WTC11 (cell line): Measurements from ENCODE around the gene SUPT7L. TPM values are rescaled to one million over a fixed set of nuclear protein-coding genes. Genes with fewer than 3 reads are reported as not detected.

ENCODE experiments used
- ATAC-seq: fragments of 200-7000 bp; cut with Tn5 transposase; 2 replicates; pipeline ENCODE4 v1.10.0; 2021; ENCODE audit warnings: mild to moderate bottlenecking, moderate library complexity
- CTCF ChIA-PET: fragments of 300-600 bp; sonication (Branson Sonifier 250); formaldehyde crosslinking; loops from one replicate; lab custom pipeline; 2021; ENCODE audit warnings: antibody characterized with exemption; lab: Charles Lee
- POLR2A ChIA-PET: fragments of 350-600 bp; sonication (Branson Sonifier 250); formaldehyde crosslinking; loops from one replicate; lab custom pipeline; 2021; ENCODE audit warnings: antibody characterized with exemption; lab: Charles Lee
- DNase-seq: peaks from one replicate; pipeline ENCODE4 v3.0.0; 2021; ENCODE audit warnings: low spot score
- H3K27ac Mint-ChIP-seq: 2 replicates; pipeline ENCODE4 v1.8.0; 2021; ENCODE audit warnings: mixed read lengths
- H3K27me3 Mint-ChIP-seq: 2 replicates; pipeline ENCODE4 v1.8.0; 2021; ENCODE audit warnings: low read depth, mild to moderate bottlenecking, moderate library complexity, mixed read lengths
- H3K36me3 Mint-ChIP-seq: 2 replicates; pipeline ENCODE4 v1.8.0; 2021; ENCODE audit warnings: mixed read lengths
- H3K4me1 Mint-ChIP-seq: 2 replicates; pipeline ENCODE4 v1.8.0; 2022; ENCODE audit warnings: mixed read lengths
- H3K4me3 Mint-ChIP-seq: 2 replicates; pipeline ENCODE4 v1.8.0; 2021; ENCODE audit warnings: mild to moderate bottlenecking, moderate library complexity, mixed read lengths
- H3K9me3 Mint-ChIP-seq: 2 replicates; pipeline ENCODE4 v1.8.0; 2021; ENCODE audit warnings: mixed read lengths
- CREB1 ChIP-seq: sonication (generic); formaldehyde crosslinking; IDR thresholded peaks from 2 replicates; pipeline ENCODE4 v1.8.0; 2023; ENCODE audit warnings: mild to moderate bottlenecking, missing genetic modification reagents
- ESRRA ChIP-seq: sonication (generic); formaldehyde crosslinking; IDR thresholded peaks from 2 replicates; pipeline ENCODE4 v1.8.1; 2022; ENCODE audit warnings: mild to moderate bottlenecking, missing genetic modification reagents, borderline replicate concordance
- FOXK1 ChIP-seq: sonication (generic); formaldehyde crosslinking; IDR thresholded peaks from 2 replicates; pipeline ENCODE4 v1.8.0; 2022; ENCODE audit warnings: mild to moderate bottlenecking, moderate library complexity, missing genetic modification reagents
- HMGA2 ChIP-seq: fragments of 250-450 bp; sonication (Bioruptor Pico); IDR thresholded peaks from 2 replicates; pipeline ENCODE4 v1.4.0; 2021; ENCODE audit warnings: mild to moderate bottlenecking, moderate library complexity
- JAZF1 ChIP-seq: fragments of 250-450 bp; sonication (Bioruptor Pico); IDR thresholded peaks from 2 replicates; pipeline ENCODE4 v1.9.0; 2021; ENCODE audit warnings: moderate library complexity, mild to moderate bottlenecking, inconsistent platforms
- JUN ChIP-seq: sonication (generic); formaldehyde crosslinking; IDR thresholded peaks from 2 replicates; pipeline ENCODE4 v1.8.0; 2023; ENCODE audit warnings: mild to moderate bottlenecking, missing genetic modification reagents
- KAT7 ChIP-seq: sonication (generic); formaldehyde crosslinking; IDR thresholded peaks from 2 replicates; pipeline ENCODE4 v1.8.1; 2023; ENCODE audit warnings: missing genetic modification reagents, mild to moderate bottlenecking, borderline replicate concordance
- NFE2L1 ChIP-seq: sonication (generic); formaldehyde crosslinking; IDR thresholded peaks from 2 replicates; pipeline ENCODE4 v1.8.1; 2023; ENCODE audit warnings: missing genetic modification reagents
- NR2C2 ChIP-seq: sonication (generic); formaldehyde crosslinking; IDR thresholded peaks from 2 replicates; pipeline ENCODE4 v1.8.0; 2022; ENCODE audit warnings: mild to moderate bottlenecking, missing genetic modification reagents
- NR3C1 ChIP-seq: sonication (generic); formaldehyde crosslinking; conservative IDR thresholded peaks from 2 replicates; pipeline ENCODE4 v1.8.1; 2023; ENCODE audit warnings: low read depth, mild to moderate bottlenecking, missing genetic modification reagents
- SP1 ChIP-seq: sonication (generic); formaldehyde crosslinking; conservative IDR thresholded peaks from 2 replicates; pipeline ENCODE4 v1.8.1; 2022; ENCODE audit warnings: missing genetic modification reagents
- TCF7 ChIP-seq: sonication (generic); formaldehyde crosslinking; IDR thresholded peaks from 2 replicates; pipeline ENCODE4 v1.8.0; 2022; ENCODE audit warnings: mild to moderate bottlenecking, low read depth, missing genetic modification reagents, moderate library complexity
- ZNF121 ChIP-seq: sonication (generic); formaldehyde crosslinking; IDR thresholded peaks from 2 replicates; pipeline ENCODE4 v1.8.0; 2023; ENCODE audit warnings: missing genetic modification reagents
- ZNF138 ChIP-seq: sonication (generic); formaldehyde crosslinking; conservative IDR thresholded peaks from 2 replicates; pipeline ENCODE4 v1.8.1; 2022; ENCODE audit warnings: mild to moderate bottlenecking, moderate library complexity, missing genetic modification reagents
- ZNF232 ChIP-seq: sonication (generic); formaldehyde crosslinking; IDR thresholded peaks from 2 replicates; pipeline ENCODE4 v1.8.0; 2022; ENCODE audit warnings: mild to moderate bottlenecking, missing genetic modification reagents
- ZNF317 ChIP-seq: sonication (generic); formaldehyde crosslinking; IDR thresholded peaks from 2 replicates; pipeline ENCODE4 v1.8.1; 2023; ENCODE audit warnings: low read depth, mild to moderate bottlenecking, moderate library complexity, missing genetic modification reagents, borderline replicate concordance
- ZNF416 ChIP-seq: fragments of 250-450 bp; sonication (Bioruptor Pico); IDR thresholded peaks from 2 replicates; pipeline ENCODE4 v1.9.0; 2021; ENCODE audit warnings: mild to moderate bottlenecking, inconsistent platforms
- total RNA-seq: library from RNA; stranded (reverse); gene quantifications from 3 replicates; pipeline ENCODE4 v1.2.3, GENCODE V29; 2021
- TF ChIP-seq, protein P1 (sequence below): fragments of 250-450 bp; sonication (Bioruptor Pico); IDR thresholded peaks from 2 replicates; pipeline ENCODE4 v1.8.0; 2021; ENCODE audit warnings: mild to moderate bottlenecking
- TF ChIP-seq, protein P2 (sequence below): sonication (generic); formaldehyde crosslinking; IDR thresholded peaks from 2 replicates; pipeline ENCODE4 v1.8.1; 2022; ENCODE audit warnings: low read depth, mild to moderate bottlenecking, moderate library complexity, missing genetic modification reagents, borderline replicate concordance
- TF ChIP-seq, protein P3 (sequence below): fragments of 250-450 bp; sonication (Bioruptor Pico); IDR thresholded peaks from 2 replicates; pipeline ENCODE4 v2.1.2; 2022; ENCODE audit warnings: mild to moderate bottlenecking, moderate library complexity
- TF ChIP-seq, protein P4 (sequence below): sonication (generic); formaldehyde crosslinking; IDR thresholded peaks from 2 replicates; pipeline ENCODE4 v1.8.0; 2022; ENCODE audit warnings: mild to moderate bottlenecking, missing genetic modification reagents
- TF ChIP-seq, protein P5 (sequence below): sonication (generic); formaldehyde crosslinking; IDR thresholded peaks from 2 replicates; pipeline ENCODE4 v1.8.0; 2022; ENCODE audit warnings: mild to moderate bottlenecking, missing genetic modification reagents
- TF ChIP-seq, protein P6 (sequence below): sonication (generic); formaldehyde crosslinking; IDR thresholded peaks from 2 replicates; pipeline ENCODE4 v1.8.0; 2023; ENCODE audit warnings: missing genetic modification reagents
- TF ChIP-seq, protein P7 (sequence below): fragments of 250-450 bp; sonication (Bioruptor Pico); IDR thresholded peaks from 2 replicates; pipeline ENCODE4 v1.9.0; 2021; ENCODE audit warnings: mild to moderate bottlenecking, borderline replicate concordance

The SUPT7L gene
- total RNA-seq, 1 experiment from 2014 or later = 22.6 TPM

DNA sequence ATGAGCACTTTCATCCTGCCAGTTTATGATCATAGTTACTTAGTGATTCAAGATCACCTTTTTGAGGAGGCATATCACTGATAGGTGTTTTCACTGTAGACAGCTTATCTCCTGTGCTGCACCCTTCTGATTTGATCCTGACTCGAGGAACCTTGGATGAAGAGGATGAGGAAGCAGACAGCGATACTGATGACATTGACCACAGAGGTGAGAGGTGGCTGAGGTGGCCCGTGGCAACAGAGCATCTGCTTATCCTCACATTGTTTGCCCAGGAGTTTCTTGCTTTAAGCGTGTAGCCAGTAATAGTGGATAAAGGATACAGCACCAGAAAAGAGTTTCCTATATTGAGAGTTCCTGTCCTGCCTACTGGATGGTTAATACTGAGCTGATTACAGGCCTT is 15.7 kb downstream of the SUPT7L start:
- DNase-seq = no peak
- CTCF ChIA-PET = no interaction called here
- H3K36me3 Mint-ChIP-seq = peaks cover 36% of the 10 kb centered on the region
- H3K4me1 Mint-ChIP-seq = no peaks in the 10 kb centered on the region
- H3K4me3 Mint-ChIP-seq = no peak overlapping the region
- no peak for ATAC-seq
- POLR2A ChIA-PET = no interaction called here
- TF ChIP-seq, protein P1, sequence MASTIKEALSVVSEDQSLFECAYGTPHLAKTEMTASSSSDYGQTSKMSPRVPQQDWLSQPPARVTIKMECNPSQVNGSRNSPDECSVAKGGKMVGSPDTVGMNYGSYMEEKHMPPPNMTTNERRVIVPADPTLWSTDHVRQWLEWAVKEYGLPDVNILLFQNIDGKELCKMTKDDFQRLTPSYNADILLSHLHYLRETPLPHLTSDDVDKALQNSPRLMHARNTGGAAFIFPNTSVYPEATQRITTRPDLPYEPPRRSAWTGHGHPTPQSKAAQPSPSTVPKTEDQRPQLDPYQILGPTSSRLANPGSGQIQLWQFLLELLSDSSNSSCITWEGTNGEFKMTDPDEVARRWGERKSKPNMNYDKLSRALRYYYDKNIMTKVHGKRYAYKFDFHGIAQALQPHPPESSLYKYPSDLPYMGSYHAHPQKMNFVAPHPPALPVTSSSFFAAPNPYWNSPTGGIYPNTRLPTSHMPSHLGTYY (CRISPR knock-in tag) = no peak
- no peak for TF ChIP-seq NR2C2 (CRISPR knock-in tag)
- TF ChIP-seq, protein P2, sequence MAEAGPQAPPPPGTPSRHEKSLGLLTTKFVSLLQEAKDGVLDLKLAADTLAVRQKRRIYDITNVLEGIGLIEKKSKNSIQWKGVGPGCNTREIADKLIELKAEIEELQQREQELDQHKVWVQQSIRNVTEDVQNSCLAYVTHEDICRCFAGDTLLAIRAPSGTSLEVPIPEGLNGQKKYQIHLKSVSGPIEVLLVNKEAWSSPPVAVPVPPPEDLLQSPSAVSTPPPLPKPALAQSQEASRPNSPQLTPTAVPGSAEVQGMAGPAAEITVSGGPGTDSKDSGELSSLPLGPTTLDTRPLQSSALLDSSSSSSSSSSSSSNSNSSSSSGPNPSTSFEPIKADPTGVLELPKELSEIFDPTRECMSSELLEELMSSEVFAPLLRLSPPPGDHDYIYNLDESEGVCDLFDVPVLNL (CRISPR knock-in tag) = no peak
- TF ChIP-seq TCF7 (CRISPR knock-in tag) = no peak
- no peak for TF ChIP-seq NR3C1
- no peak for TF ChIP-seq ZNF121 (CRISPR knock-in tag)
- TF ChIP-seq, protein P3, sequence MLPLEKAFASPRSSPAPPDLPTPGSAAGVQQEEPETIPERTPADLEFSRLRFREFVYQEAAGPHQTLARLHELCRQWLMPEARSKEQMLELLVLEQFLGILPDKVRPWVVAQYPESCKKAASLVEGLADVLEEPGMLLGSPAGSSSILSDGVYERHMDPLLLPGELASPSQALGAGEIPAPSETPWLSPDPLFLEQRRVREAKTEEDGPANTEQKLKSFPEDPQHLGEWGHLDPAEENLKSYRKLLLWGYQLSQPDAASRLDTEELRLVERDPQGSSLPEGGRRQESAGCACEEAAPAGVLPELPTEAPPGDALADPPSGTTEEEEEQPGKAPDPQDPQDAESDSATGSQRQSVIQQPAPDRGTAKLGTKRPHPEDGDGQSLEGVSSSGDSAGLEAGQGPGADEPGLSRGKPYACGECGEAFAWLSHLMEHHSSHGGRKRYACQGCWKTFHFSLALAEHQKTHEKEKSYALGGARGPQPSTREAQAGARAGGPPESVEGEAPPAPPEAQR (CRISPR knock-in tag) = no peak
- no peak for TF ChIP-seq HMGA2
- H3K27me3 Mint-ChIP-seq = no peaks in the 10 kb centered on the region
- H3K27ac Mint-ChIP-seq = peak overlapping the region; percentile 56; the same call in 1 of the 2 replicates
- no peaks in the 10 kb centered on the region for H3K9me3 Mint-ChIP-seq

DNA sequence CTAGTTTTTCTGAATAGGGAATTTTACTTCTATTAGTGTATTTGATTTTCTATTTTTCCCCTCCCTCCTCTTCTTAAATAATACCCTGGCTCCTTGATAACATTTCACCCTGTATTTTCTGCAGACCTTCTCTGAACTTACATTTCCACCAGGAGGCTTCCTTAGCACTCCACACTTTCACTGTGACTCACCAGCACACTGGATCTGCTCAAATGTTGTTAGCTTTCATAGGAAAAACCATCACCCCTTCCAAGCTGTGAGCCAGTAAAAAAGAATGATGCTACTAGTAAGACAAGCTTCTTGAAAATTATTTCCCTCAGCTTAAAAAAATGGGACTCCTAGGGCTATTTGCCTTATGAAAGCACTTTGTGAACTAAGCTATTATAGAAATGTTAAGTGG is 16.1 kb downstream of the SUPT7L start:
- Mint-ChIP-seq H3K36me3 (peaks cover 32% of the 10 kb centered on the region), H3K27ac (no peak overlapping the region), H3K4me3 (no peak overlapping the region), H3K9me3 (no peaks in the 10 kb centered on the region), H3K4me1 (no peaks in the 10 kb centered on the region), H3K27me3 (no peaks in the 10 kb centered on the region)
- ChIA-PET CTCF (interaction anchor here (1.3 to 1.5 kb wide), 2 partner anchors 36 to 974 kb away, joined by 3 read pairs; no protein-coding TSS in a partner anchor), POLR2A (no interaction called here)
- ATAC-seq = no peak
- no peak for DNase-seq
- TF ChIP-seq ZNF232 (CRISPR knock-in tag) (no peak), NFE2L1 (CRISPR knock-in tag) (no peak), FOXK1 (CRISPR knock-in tag) (no peak), CREB1 (no peak), SP1 (CRISPR knock-in tag) (no peak), ZNF317 (CRISPR knock-in tag) (no peak), ESRRA (CRISPR knock-in tag) (no peak), JUN (no peak), KAT7 (CRISPR knock-in tag) (no peak), JAZF1 (CRISPR knock-in tag) (no peak), ZNF416 (no peak), ZNF138 (CRISPR knock-in tag) (no peak)
- TF ChIP-seq, protein P4, sequence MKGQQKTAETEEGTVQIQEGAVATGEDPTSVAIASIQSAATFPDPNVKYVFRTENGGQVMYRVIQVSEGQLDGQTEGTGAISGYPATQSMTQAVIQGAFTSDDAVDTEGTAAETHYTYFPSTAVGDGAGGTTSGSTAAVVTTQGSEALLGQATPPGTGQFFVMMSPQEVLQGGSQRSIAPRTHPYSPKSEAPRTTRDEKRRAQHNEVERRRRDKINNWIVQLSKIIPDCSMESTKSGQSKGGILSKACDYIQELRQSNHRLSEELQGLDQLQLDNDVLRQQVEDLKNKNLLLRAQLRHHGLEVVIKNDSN (CRISPR knock-in tag) = no peak
- TF ChIP-seq, protein P5, sequence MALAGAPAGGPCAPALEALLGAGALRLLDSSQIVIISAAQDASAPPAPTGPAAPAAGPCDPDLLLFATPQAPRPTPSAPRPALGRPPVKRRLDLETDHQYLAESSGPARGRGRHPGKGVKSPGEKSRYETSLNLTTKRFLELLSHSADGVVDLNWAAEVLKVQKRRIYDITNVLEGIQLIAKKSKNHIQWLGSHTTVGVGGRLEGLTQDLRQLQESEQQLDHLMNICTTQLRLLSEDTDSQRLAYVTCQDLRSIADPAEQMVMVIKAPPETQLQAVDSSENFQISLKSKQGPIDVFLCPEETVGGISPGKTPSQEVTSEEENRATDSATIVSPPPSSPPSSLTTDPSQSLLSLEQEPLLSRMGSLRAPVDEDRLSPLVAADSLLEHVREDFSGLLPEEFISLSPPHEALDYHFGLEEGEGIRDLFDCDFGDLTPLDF (CRISPR knock-in tag) = no peak
- TF ChIP-seq, protein P6, sequence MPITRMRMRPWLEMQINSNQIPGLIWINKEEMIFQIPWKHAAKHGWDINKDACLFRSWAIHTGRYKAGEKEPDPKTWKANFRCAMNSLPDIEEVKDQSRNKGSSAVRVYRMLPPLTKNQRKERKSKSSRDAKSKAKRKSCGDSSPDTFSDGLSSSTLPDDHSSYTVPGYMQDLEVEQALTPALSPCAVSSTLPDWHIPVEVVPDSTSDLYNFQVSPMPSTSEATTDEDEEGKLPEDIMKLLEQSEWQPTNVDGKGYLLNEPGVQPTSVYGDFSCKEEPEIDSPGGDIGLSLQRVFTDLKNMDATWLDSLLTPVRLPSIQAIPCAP (CRISPR knock-in tag) = no peak
- TF ChIP-seq, protein P3 (CRISPR knock-in tag) = no peak
- TF ChIP-seq, protein P7, sequence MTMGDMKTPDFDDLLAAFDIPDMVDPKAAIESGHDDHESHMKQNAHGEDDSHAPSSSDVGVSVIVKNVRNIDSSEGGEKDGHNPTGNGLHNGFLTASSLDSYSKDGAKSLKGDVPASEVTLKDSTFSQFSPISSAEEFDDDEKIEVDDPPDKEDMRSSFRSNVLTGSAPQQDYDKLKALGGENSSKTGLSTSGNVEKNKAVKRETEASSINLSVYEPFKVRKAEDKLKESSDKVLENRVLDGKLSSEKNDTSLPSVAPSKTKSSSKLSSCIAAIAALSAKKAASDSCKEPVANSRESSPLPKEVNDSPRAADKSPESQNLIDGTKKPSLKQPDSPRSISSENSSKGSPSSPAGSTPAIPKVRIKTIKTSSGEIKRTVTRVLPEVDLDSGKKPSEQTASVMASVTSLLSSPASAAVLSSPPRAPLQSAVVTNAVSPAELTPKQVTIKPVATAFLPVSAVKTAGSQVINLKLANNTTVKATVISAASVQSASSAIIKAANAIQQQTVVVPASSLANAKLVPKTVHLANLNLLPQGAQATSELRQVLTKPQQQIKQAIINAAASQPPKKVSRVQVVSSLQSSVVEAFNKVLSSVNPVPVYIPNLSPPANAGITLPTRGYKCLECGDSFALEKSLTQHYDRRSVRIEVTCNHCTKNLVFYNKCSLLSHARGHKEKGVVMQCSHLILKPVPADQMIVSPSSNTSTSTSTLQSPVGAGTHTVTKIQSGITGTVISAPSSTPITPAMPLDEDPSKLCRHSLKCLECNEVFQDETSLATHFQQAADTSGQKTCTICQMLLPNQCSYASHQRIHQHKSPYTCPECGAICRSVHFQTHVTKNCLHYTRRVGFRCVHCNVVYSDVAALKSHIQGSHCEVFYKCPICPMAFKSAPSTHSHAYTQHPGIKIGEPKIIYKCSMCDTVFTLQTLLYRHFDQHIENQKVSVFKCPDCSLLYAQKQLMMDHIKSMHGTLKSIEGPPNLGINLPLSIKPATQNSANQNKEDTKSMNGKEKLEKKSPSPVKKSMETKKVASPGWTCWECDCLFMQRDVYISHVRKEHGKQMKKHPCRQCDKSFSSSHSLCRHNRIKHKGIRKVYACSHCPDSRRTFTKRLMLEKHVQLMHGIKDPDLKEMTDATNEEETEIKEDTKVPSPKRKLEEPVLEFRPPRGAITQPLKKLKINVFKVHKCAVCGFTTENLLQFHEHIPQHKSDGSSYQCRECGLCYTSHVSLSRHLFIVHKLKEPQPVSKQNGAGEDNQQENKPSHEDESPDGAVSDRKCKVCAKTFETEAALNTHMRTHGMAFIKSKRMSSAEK (CRISPR knock-in tag) = no peak
